Coronary artery (tissue), 2 donors: Measurements from ENCODE around the gene NPAS3.

Source experiments
- DNase-seq: peaks from one replicate; pipeline ENCODE4 v3.0.0-alpha.2; 2017; ENCODE audit warnings: low spot score
- H3K27ac ChIP-seq, 2 donors: fragments of 200-600 bp; sonication (generic); one replicate each; pipeline ENCODE4 v1.5.1; 2016 to 2019
- H3K4me3 ChIP-seq: fragments of 200-600 bp; sonication (generic); 2 replicates; pipeline ENCODE4 v1.5.1; 2016; ENCODE audit warnings: mild to moderate bottlenecking, moderate library complexity
- TF ChIP-seq, protein P1 (sequence below): fragments of 200-600 bp; sonication (generic); IDR thresholded peaks from one replicate; pipeline ENCODE4 v1.5.1; 2019; ENCODE audit warnings: antibody characterized with exemption

Gene NPAS3

DNA sequence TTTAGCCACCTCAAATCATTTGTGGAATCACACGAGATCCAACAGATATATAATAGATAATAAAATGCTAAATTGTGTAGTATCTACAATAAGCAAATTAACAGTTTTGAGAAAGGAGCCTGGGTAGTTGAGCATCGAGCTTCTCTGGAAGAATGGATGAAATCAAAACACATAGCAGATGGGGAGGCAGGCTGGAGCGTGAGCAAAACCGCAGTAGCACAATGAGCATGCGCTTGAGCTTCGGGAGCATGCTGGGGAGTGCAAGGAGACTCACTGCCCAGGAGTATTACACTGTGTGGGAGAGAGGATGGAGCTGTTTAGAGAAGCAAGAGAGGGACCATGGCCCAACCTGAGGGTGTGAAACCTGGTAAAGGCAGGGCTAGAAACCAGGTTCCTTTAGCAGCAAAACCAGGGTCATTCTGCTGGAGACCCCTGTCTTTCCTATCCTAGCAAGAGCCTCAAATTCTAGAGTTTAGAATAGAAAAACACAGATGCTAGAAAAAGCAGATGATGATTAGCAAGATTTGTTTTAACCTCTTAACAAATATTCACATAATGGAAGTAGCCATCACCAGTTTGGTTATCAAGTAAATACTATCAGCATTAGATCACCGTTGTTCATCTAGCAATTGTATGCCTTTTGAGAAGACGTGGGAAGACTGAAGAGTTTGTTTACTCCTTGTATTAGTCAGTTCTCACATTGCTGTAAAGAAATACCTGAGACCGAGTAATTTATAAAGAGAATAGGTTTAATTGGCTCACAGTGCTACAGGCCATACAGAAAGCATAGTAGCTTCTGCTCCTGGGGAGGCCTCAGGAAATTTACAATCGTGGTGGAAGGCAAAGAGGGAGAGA, 527.4 kb downstream of the NPAS3 start:
- Histone ChIP-seq H3K4me3 (no peak overlapping the region), H3K27ac (no peak overlapping the region)
- DNase-seq = no peak
- TF ChIP-seq, protein P1, sequence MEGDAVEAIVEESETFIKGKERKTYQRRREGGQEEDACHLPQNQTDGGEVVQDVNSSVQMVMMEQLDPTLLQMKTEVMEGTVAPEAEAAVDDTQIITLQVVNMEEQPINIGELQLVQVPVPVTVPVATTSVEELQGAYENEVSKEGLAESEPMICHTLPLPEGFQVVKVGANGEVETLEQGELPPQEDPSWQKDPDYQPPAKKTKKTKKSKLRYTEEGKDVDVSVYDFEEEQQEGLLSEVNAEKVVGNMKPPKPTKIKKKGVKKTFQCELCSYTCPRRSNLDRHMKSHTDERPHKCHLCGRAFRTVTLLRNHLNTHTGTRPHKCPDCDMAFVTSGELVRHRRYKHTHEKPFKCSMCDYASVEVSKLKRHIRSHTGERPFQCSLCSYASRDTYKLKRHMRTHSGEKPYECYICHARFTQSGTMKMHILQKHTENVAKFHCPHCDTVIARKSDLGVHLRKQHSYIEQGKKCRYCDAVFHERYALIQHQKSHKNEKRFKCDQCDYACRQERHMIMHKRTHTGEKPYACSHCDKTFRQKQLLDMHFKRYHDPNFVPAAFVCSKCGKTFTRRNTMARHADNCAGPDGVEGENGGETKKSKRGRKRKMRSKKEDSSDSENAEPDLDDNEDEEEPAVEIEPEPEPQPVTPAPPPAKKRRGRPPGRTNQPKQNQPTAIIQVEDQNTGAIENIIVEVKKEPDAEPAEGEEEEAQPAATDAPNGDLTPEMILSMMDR = no peak

DNA sequence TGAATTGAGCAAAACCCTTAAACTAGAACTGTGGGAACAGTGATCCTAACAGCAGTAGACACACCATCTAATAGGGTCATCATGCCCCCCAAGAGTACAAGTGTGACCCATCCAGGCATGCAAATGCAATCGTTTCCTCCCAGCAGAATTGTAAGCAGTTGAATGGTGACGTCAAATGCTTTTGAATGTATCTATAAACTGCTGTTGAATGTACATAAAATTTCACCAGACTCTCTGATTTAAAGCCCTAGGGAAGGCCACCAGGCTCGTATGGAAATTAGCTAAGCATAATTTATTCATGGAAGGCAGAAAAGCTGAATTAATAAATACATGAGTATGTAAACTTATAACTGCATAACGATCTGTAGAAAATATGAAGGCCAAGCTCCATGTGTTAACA, 529.3 kb downstream of the NPAS3 start:
- Histone ChIP-seq H3K27ac (no peak overlapping the region), H3K4me3 (no peak overlapping the region)
- TF ChIP-seq, protein P1 = no peak
- no peak for DNase-seq

DNA sequence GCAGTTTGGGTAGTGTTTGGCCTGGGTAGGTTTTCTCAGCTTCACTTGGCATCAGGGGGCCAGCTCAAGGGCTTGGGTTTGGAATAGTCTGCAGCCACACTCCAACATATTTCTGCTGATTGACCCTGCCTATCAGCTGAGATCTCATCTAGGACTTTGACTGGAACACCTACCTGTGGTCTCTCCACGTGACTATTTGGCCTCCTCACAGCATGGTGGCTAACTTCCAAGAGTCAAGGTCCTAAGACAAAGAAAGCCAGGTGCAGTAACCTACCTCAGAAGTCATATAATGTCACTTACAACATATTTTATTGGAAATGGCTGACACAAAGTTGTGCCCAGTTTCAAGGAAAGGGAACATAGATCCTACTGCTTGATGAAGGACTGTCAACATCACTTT, 531.2 kb downstream of the NPAS3 start:
- Histone ChIP-seq H3K4me3 (no peak overlapping the region), H3K27ac (no peak overlapping the region)
- TF ChIP-seq, protein P1 = no peak
- no peak for DNase-seq

DNA sequence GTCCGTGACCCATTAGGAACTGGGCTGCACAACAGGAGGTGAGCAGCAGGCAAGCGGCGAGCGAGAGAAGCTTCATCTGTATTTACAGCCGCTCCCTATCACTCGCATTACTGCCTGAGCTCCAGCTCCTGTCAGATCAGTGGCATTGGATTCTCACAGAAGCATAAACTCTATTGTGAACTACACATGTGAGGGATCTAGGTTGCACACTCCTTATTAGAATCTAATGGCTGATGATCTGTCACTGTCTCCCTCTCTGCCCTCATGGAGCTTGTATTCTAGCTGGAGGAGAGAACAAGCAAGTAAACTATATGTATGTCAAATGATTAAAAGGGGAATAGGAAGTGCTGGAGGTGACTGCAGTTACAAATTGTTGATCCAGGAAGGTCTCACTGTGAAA, 533.1 kb downstream of the NPAS3 start:
- TF ChIP-seq, protein P1 = no peak

DNA sequence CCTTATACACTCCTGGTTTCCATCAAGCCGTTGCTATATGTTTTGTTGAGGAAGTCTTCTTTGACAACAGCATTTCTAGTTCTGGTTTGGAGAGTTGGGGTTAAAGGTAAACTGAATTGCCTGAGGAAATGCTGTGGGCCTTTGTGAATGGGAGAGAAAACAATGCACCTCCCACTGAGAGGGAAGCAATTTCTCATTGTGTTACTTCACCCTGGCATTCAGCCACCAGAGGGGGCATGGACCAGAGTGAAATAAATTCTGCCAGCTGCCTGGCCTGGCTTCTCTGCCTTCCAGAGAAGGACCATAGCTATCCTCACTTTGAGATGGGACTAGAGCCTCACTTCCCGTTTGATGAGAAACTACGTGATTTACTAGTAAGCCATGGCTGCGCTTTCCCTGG, 536.9 kb downstream of the NPAS3 start:
- H3K4me3 ChIP-seq = no peak overlapping the region
- DNase-seq = no peak
- H3K27ac ChIP-seq = no peak overlapping the region
- TF ChIP-seq, protein P1 = no peak

More for the DNA sequence above, 533.1 kb downstream of the NPAS3 start:
- Histone ChIP-seq H3K27ac (no peak overlapping the region), H3K4me3 (no peak overlapping the region)
- DNase-seq = no peak

DNA sequence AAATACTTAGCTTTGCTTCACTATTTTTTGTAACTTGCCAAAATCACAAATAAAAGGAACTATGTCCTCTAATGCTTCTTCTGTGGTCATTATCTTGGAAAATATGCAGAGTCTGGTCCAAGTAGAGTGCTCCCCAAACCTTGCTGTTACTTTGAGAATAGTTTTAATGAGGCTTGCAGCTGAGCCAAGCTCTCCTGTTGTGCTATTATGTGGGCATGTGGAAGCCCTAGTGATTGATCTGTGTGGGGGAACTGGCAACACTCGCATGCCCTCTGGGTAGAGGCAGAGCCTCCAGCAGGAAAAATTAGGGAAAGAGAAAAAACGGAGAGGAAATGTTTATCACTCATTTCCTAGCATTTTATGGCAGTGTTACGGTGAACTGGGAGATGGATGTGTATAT, 539.1 kb downstream of the NPAS3 start:
- no peak overlapping the region for H3K4me3 ChIP-seq
- TF ChIP-seq, protein P1 = no peak
- no peak for DNase-seq
- no peak overlapping the region for H3K27ac ChIP-seq
